Non-pigmented ciliary epithelial cell (primary cell): ENCODE data around the gene TM7SF2.

Experiments used
- DNase-seq: peaks from one replicate; pipeline ENCODE4 v3.0.0-alpha.2; 2010; ENCODE audit warnings: low read depth

TM7SF2 gene

GRCh38 chr11:65090628-65091027 lies 21.0 kb upstream of the TM7SF2 start:
- DNase-seq, result no peak

GRCh38 chr11:65095427-65095826 lies 16.2 kb upstream of the TM7SF2 start:
- no peak for DNase-seq

GRCh38 chr11:65095974-65096806 lies 15.5 kb upstream of the TM7SF2 start, which contains the start of gene VPS51:
Gene VPS51, plus strand, starts transcription at chr11:65096214. Its CDS starts 37 bp downstream, at chr11:65096251.
- peak; percentile 50 for DNase-seq

GRCh38 chr11:65096926-65097325 lies 14.7 kb upstream of the TM7SF2 start:
- DNase-seq, result no peak

- no peak for DNase-seq
Measured at GRCh38 chr11:65100674-65101350, 10.9 kb upstream of the TM7SF2 start.

- no peak for DNase-seq
Measured at GRCh38 chr11:65102142-65103095, 9.3 kb upstream of the TM7SF2 start.

- no peak for DNase-seq
Measured at GRCh38 chr11:65103476-65103875, 8.2 kb upstream of the TM7SF2 start.

GRCh38 chr11:65104628-65105027 lies 7.0 kb upstream of the TM7SF2 start:
- DNase-seq, result no peak

GRCh38 chr11:65107078-65107477 lies 4.6 kb upstream of the TM7SF2 start:
- DNase-seq, result no peak

- DNase-seq, result no peak
Measured at GRCh38 chr11:65107751-65108468, 3.8 kb upstream of the TM7SF2 start.

- no peak for DNase-seq
Measured at GRCh38 chr11:65108469-65109123, 3.1 kb upstream of the TM7SF2 start.

- no peak for DNase-seq
Measured at GRCh38 chr11:65109231-65110198, 2.2 kb upstream of the TM7SF2 start.

GRCh38 chr11:65110354-65110861 lies 1.3 kb upstream of the TM7SF2 start:
- no peak for DNase-seq

GRCh38 chr11:65111159-65111743 lies 421 bp upstream of the TM7SF2 start:
- DNase-seq, result no peak

GRCh38 chr11:65112546-65113360 lies 1.1 kb downstream of the TM7SF2 start:
- DNase-seq, result no peak

- no peak for DNase-seq
Measured at GRCh38 chr11:65113361-65113756, 1.7 kb downstream of the TM7SF2 start.

- no peak for DNase-seq
Measured at GRCh38 chr11:65113839-65114238, 2.2 kb downstream of the TM7SF2 start.

- DNase-seq, result no peak
Measured at GRCh38 chr11:65114538-65115171, 3.0 kb downstream of the TM7SF2 start.
